SU-DHL-6 (cell line): ENCODE results near the gene C11orf68.

Experiments
- EZH2phosphoT487 ChIP-seq: fragments of 200-600 bp; sonication (generic), shearing (Covaris generic); conservative IDR thresholded peaks from 2 replicates; pipeline ENCODE4 v1.6.1; 2018; ENCODE audit warnings: mild to moderate bottlenecking, antibody characterized with exemption, low read length, moderate library complexity, mixed read lengths
- TF ChIP-seq, protein P1 (sequence below): fragments of 200-600 bp; sonication (generic); IDR thresholded peaks from one replicate; pipeline ENCODE4 v1.5.1; 2017; ENCODE audit warnings: antibody characterized with exemption, mild to moderate bottlenecking, low read length, moderate library complexity; ENCODE audit not compliant: insufficient read depth, poor library complexity, severe bottlenecking

DNA sequence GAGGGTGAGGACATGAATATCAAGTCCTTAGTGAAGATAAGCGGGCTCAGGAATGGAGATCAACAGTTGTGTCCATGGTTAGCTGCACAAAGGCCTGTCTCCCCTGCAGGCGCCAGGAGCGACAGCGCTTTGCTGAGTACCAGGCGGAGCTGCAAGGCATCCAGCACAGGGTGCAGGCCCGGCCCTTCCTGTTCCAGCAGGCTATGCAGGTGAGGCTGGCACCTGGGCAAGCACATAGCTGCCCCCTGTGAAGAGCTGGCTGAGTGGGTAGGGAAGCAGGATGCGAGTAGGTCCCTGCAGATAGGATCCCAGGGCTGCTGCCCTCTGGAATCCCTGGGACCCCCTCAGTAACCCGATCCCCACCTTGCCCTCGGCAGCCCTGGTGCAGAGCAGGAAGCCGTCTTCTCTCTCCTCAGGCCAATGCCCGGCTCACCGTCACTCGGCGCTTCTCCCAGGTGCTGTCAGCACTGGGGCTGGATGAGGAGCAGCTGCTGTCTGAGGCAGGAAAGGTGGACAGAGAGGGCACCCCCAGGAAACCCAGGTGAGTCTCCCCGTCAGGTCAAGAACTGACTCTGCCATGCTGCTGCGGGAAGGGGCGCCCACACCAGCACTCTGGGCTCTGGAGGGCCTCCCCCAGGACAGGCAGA, 40.0 kb upstream of the C11orf68 start:
- TF ChIP-seq, protein P1, sequence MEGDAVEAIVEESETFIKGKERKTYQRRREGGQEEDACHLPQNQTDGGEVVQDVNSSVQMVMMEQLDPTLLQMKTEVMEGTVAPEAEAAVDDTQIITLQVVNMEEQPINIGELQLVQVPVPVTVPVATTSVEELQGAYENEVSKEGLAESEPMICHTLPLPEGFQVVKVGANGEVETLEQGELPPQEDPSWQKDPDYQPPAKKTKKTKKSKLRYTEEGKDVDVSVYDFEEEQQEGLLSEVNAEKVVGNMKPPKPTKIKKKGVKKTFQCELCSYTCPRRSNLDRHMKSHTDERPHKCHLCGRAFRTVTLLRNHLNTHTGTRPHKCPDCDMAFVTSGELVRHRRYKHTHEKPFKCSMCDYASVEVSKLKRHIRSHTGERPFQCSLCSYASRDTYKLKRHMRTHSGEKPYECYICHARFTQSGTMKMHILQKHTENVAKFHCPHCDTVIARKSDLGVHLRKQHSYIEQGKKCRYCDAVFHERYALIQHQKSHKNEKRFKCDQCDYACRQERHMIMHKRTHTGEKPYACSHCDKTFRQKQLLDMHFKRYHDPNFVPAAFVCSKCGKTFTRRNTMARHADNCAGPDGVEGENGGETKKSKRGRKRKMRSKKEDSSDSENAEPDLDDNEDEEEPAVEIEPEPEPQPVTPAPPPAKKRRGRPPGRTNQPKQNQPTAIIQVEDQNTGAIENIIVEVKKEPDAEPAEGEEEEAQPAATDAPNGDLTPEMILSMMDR, result no peak
- TF ChIP-seq EZH2phosphoT487, result no peak
